Measurements from ENCODE around the gene ONECUT2. TPM values are rescaled to one million over a fixed set of nuclear protein-coding genes. Genes with fewer than 3 reads are reported as not detected.

The ONECUT2 gene
- total RNA-seq, 4 donors from 2014 or later, result under 0.01 to 0.09 (median 0.04) TPM; not detected in 1

DNA sequence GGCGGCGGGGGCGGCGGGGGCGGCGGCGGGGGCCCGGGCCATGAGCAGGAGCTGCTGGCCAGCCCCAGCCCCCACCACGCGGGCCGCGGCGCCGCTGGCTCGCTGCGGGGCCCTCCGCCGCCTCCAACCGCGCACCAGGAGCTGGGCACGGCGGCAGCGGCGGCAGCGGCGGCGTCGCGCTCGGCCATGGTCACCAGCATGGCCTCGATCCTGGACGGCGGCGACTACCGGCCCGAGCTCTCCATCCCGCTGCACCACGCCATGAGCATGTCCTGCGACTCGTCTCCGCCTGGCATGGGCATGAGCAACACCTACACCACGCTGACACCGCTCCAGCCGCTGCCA, 644 bp downstream of the ONECUT2 start:
- intact Hi-C loops (cut with DNase I), result no loop called here
- Histone ChIP-seq H3K4me3 (peak overlapping the region in 2 of 4 donors; percentile 56 to 72), H3K27ac (no peak overlapping the region), H3K36me3 (no peaks in the 10 kb centered on the region), H3K27me3 (peaks cover 37 to 100% (median 69%) of the 10 kb centered on the region in 4 donors), H3K9me3 (no peaks in the 10 kb centered on the region), H3K4me1 (peaks cover 25 to 72% (median 37%) of the 10 kb centered on the region in 3 donors)
- DNase-seq, result no peak
- TF ChIP-seq POLR2A (IDR thresholded peaks at IDR 0.05), result no peak
- no peak for TF ChIP-seq CTCF (IDR thresholded peaks at IDR 0.05)
- WGBS, 2 donors, result 5 to 30% methylated on average over 7 to 8 of the region's 44 CpGs

- WGBS, 2 donors, result 8 to 31% methylated on average over 41 to 43 of the region's 62 CpGs
- peak overlapping the region in 2 of 4 donors; percentile 56 to 72 for H3K4me3 ChIP-seq
Measured at GRCh38 chr18:57436191-57436964, 1.2 kb downstream of the ONECUT2 start.

GRCh38 chr18:57436965-57437333, 1.8 kb downstream of the ONECUT2 start:
- H3K27ac ChIP-seq, result no peak overlapping the region
- 8 to 12% methylated on average over 13 of the region's 13 CpGs for WGBS, 2 donors
- peaks cover 25 to 79% (median 43%) of the 10 kb centered on the region in 3 donors for H3K4me1 ChIP-seq
- H3K4me3 ChIP-seq, result peak overlapping the region in 1 of 4 donors; percentile 72
- intact Hi-C loops (cut with DNase I), result no loop called here
- peaks cover 44 to 100% (median 69%) of the 10 kb centered on the region in 4 donors for H3K27me3 ChIP-seq
- no peak for DNase-seq
- no peak for TF ChIP-seq CTCF (IDR thresholded peaks at IDR 0.05)
- TF ChIP-seq POLR2A (IDR thresholded peaks at IDR 0.05), result no peak
- H3K9me3 ChIP-seq, result no peaks in the 10 kb centered on the region
- H3K36me3 ChIP-seq, result no peaks in the 10 kb centered on the region

More at GRCh38 chr18:57436191-57436964, 1.2 kb downstream of the ONECUT2 start:
- peaks cover 25 to 76% (median 42%) of the 10 kb centered on the region in 3 donors for H3K4me1 ChIP-seq
- H3K27ac ChIP-seq, result no peak overlapping the region
- TF ChIP-seq CTCF (IDR thresholded peaks at IDR 0.05) (no peak), POLR2A (IDR thresholded peaks at IDR 0.05) (no peak)
- H3K9me3 ChIP-seq, result no peaks in the 10 kb centered on the region
- intact Hi-C loops (cut with DNase I), result no loop called here
- no peak for DNase-seq
- no peaks in the 10 kb centered on the region for H3K36me3 ChIP-seq
- peaks cover 43 to 100% (median 69%) of the 10 kb centered on the region in 4 donors for H3K27me3 ChIP-seq

DNA sequence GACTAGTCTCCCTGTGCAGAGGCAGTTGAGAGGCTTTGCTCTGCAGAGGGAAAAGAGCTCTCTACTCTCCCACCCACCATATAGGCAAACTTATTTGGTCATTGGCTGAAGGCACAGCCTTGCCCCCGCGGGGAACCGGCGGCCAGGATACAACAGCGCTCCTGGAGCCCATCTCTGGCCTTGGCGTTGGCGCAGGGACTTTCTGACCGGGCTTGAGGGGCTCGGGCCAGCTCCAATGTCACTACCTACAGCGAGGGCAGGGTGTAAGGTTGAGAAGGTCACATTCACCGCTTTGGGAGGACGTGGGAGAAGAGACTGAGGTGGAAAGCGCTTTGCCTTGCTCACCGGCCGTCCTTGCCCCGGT, 2.2 kb downstream of the ONECUT2 start:
- Histone ChIP-seq H3K4me3 (peak overlapping the region in 1 of 4 donors; percentile 41), H3K4me1 (peaks cover 25 to 79% (median 43%) of the 10 kb centered on the region in 3 donors), H3K36me3 (no peaks in the 10 kb centered on the region), H3K9me3 (no peaks in the 10 kb centered on the region), H3K27me3 (peaks cover 44 to 100% (median 68%) of the 10 kb centered on the region in 4 donors), H3K27ac (no peak overlapping the region)
- DNase-seq, result no peak
- intact Hi-C loops (cut with DNase I), result no loop called here
- TF ChIP-seq POLR2A (IDR thresholded peaks at IDR 0.05) (no peak), CTCF (IDR thresholded peaks at IDR 0.05) (no peak)
- 11 to 22% methylated on average over 6 to 16 of the region's 16 CpGs for WGBS, 2 donors

Data from esophagus squamous epithelium (tissue), 5 donors.